Stromal cell of bone marrow (primary cell): Measurements from ENCODE around the gene JOSD2.

Source experiments
- DNase-seq: peaks from one replicate; pipeline ENCODE4 v3.0.0-alpha.2; 2012; ENCODE audit warnings: low read depth

JOSD2 gene, protein sequence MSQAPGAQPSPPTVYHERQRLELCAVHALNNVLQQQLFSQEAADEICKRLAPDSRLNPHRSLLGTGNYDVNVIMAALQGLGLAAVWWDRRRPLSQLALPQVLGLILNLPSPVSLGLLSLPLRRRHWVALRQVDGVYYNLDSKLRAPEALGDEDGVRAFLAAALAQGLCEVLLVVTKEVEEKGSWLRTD

DNA sequence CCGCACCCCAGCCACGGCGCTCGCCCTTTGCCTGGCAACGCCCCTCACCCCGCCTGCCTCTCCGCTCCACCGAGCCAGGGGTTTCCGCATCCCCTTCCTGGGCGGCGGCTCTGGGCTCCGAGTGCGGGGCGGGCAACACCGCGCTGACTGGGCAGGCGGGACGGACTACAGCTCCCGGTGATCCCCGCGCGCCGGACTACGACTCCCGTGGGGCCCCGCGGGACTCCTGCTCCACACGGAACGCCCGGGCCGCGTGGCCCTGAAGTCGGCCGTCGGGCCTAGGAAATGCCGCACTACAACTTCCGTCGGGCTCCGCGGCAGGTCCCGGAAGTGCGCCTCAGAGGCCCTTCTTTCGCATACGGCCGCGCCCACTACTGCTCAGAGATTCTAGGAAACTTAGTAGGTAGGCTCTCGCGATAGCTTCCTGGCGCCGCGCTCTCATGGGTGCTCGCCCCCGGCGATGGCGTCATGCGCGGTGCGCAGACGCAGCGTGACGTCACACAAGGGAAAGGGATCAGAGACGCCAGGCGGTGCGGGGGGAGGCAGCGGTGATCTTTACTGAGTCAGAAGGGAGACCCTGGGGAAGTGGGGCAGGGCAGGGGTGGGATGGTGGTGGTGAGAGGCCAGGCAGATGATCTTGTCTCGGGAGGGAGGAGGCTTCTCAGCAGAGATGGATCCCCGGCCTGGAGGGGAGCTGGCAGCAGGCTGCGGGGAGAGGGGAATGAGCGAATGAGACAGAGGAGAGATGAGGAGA is at the start of gene JOSD2:
JOSD2 (minus strand) TSS at position 123 of the 754 bp plus-strand sequence. CDS start 760 bp downstream, outside the sequence.
- peak; percentile 99 for DNase-seq

DNA sequence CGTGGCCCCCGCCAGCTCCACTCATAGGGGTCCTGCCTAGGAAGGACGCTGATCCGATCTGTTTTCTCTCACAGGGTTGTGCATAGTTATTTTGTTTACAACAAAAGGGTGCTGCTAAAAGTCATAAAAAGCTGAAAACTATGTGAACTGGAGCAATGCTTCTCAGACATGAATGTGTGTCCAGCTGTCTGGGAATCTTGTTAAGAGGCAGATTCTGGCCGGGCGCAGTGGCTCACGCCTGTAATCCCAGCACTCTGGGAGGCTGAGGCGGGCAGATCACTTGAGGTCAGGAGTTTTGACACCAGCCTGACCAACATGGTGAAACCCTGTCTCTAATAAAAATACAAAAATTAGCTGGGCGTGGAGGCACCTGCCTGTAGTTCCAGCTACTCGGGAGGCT is 48.6 kb upstream of the JOSD2 start:
- DNase-seq: no peak

DNA sequence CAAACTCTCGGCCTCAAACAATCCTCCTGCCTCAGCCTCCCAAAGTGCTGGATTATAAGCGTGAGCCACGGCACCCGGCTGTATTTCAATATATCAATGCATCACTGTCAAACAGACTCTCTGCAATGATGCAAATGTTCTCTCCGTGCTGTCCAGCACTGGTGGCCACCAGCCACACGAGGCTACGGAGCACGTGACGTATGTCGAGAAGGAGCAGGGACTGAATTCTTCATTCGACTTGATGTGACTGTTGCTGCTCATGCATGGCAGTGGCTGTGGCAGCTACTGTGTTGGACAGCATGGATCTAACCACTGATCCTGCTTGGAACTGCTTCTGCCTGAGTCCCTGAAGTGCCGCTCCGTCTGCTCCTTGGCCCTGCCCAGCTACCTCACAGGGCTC is 47.5 kb upstream of the JOSD2 start:
- DNase-seq: no peak

DNA sequence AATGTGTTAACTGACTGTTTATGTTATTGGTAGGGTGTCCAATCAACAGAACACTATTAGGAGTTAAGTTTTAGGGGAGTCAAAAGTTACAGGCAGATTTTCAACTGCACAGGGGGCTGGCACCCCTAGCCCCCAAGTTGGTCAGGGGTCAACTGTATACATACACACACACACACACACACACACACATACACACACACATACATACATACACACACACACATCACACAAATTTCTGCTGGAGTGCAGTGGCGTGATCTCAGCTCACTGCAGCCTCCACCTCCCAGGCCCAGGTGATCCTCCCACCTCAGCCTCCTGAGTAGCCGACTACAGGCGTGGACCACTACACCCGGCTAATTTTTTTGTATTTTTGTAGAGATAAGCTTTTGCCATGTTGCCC is 47.0 kb upstream of the JOSD2 start:
- no peak for DNase-seq

DNA sequence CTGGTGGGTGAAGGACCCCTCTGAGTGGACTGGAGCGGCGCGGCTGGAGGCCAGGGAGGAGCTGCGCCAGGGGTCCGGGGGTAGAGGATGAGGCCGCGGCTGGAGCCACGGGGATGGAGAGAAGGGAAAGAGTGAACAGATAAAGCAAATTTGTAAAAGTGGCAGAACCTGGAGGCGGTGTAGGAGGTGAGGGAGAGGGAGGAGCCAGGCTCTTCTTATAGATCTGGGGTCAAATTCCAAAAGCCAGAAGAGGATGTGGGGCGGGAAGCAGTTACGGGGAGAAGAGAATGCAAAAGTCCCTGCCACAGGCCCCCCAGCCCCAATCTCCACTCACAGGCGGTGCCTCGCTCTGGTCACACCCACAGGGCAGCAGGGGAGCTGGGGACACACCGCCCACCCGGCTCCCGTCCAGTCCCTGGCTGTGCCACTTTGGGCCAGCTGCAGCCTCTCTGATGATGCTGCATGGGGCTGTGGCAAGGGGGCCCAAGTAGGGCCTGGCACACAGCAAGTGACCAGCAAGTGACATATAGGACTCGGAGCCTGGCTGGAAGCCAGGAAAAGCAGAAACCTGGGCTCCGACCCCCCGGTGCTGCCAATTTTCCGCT is 46.1 kb upstream of the JOSD2 start:
- no peak for DNase-seq

DNA sequence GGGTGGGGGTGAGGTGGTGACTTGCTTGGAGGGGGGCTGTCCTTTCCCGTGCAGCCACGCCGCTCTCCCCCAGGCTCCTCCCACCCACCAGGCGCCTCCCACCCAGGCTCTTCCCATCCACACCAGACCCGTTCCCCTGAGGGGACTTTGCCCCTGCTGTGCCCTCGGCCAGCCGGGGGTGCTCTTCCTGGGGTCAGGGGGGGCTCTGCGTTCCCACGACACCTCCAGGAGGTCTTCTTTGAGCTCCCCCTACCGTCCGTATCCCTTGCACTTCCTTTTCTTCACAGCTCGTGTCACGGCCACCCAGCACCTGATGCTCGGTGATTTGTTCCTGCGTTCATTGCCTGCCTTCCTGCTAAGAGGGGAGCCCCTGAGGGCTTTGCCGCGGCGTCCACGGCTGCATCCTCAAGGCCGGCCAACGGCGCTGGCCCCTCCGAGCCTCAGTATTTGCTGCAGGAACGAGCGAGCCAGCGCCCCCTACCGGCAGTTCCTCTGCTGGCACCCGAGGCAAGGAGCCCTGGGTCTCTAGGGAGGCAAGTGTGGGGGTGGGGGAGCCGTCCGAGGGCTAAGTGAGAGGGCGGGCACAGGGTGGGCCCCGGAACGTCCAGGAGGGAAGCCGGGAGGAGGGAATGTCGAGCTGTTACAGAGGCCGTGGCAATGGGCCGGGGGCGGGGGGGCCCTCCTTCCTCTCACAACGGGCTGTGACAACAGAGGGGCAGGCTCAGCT is 45.5 kb upstream of the JOSD2 start:
- peak; percentile 12 for DNase-seq

DNA sequence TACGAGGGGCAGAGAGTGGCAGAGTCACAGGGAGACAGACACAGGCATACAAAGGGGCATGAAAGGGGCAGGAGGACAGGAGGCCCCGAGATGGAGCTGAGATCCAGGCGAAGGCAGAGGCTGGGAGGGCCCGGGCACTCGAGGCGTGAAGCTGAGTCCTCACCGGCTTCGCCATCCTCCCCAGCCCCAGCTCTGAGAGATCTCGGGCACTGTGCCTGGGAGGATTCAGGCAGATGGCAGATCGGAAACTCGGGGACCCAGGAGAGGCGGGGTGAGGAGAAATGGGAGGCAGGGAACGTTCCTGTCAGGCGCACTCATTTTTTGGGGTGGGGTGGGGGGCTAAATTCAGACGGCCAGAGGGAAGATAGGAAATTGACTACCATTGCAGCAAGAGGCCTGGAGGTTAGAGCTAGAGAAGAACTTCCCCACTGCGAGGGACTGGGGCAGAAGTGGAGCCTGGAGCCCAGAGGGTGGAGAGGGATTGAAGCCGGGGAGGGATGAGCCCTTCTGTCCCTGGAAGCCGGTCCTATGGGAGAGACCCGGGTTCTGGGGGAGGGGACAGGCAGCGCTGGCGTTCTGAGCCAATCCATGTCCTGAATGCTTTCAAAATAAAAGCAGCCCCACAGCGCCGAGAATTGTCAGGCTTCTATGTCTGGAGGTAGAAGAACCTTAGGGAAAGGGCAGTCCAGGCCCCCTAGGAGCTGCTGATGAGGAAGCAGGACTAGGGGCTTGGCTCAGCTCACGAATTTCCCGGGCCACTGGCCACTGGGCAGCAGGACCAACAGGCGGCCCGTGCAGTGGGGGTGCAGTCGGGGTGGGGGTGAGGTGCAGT is 44.7 kb upstream of the JOSD2 start:
- DNase-seq: no peak

DNA sequence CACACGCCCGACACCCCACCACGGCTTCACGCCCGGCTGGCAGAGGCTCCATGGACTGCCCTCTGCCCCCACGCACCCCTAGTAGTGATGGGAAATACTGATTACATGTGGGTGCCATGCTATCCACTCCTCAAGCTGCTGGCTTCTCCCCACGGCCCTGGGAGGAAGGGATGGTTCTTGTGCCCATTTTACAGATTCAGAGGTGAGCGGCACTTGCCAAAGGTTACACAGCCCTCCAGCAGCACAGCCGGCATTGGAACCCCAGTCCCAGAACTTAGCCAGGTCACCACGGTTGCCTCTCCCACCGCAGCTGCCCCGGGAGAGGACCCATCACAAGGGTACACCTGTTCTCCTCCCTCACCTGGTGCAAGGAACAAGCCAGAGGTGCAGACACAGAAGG is 44.0 kb upstream of the JOSD2 start:
- no peak for DNase-seq

DNA sequence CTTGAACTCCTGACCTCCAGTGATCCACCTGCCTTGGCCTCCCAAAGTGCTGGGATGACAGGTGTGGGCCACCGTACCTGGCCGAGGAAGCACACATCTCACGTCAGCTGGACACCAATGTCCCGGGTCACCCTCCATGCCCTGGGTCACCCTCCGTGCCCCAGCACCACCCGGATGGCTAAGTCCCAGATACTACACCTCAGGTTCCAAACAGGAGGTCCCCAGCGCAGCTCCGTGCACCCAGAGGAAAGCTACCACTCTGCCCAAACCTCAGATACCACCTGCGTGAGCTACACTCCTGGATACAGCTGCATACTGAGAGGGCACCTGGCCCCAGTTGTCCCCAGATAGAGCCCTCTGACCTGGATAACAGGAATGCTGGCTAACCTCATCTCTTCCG is 43.2 kb upstream of the JOSD2 start:
- no peak for DNase-seq

DNA sequence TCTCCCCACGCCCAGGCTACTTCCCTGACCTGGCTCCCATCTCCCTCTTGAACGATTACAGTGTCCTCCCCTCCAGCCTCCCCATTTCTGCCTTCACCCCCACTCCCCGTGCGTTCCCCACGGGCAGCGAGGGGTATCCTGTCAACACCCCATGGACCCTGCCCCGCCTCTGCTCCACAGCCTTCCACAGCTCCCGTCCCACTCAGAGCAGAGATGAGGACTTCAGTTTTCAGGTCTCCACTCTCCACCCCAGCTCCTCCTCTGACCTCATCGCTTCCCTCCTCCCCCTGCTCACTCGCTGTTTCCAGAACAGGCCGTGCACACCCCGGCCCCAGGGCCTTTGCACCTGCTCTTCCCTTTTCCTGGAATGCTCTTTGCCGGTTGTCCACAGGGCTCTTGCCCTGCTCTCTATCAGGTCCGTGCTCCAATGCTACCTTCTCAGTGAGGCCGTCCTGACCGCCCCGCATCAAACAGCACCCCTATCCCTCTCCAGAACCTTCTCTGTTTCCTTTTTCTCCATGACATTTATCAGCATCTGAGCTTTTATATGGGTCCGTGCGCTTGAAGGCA is 42.2 kb upstream of the JOSD2 start:
- DNase-seq: no peak

DNA sequence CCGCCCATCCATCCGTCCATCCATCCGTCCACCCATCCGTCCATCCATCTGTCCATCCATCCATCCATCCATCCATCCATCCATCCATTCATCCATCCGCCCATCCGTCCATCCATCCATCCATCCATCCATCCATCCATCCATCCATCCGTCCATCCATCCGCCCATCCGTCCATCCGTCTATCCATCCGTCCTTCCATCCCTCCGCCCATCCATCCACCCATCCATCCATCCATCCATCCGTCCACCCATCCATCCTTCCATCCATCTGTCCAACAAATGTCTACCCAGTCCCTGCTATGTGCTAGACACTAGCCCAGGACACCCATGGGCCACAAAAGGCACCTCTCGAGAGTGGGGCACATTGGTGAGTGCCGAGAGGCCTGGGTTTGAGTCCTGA is 41.5 kb upstream of the JOSD2 start:
- no peak for DNase-seq

DNA sequence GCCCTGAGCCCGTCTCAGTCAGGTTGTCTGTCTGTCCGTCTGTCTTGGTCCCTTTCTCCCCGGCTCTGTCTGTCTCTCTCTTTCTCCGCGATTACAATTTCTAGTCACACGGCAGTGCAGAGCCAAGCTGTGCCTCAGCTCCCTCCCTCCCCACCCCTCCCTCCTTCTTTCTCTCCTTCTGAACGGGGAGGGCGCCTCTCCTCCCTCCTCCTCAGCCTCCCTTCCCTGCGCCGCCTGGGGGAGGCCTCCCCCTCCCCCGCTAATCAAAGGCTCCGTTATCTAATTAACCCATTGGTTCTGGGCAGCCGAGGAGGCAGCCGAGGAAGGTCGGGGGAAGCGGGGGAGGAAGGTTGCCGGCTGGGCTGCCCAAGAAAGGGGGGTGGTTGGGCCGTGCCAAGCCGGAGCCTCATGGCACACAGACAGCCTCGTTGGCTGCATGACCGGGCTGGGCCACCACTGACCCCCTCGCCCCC is 40.8 kb upstream of the JOSD2 start:
- DNase-seq: no peak

DNA sequence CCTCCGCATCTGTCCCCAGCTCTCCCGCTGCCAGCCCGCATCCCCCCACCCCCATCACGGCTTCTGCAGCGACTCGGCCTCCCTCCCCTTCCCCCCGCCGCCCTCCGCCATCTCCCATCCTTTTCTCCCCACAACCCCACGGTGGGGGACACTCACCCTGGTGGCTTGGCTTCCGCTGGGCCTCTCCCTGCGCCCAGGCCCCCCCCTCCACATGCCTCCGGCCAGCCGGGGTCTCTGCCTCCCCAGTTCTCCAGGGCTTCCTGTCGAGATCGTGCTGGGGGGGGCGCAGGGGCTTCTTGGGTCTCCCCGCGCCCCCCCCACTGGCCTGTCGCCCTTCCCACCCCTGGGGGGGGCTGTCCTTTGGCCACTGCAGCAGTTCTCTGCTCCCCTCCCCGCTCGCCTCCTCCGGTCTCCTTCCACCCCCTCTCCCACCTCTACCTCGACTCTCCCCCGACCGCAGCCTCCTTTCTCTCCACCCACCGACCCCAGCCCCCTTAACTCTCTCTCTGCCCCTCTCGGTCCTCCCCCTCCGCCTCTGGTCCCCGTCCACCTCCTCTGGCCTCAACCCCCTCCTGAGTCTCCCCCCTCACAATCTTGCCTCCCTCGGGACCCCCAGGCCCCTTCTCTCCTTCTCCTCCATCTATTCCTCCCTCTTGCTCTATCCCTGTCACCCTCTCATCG is 40.2 kb upstream of the JOSD2 start:
- no peak for DNase-seq

DNA sequence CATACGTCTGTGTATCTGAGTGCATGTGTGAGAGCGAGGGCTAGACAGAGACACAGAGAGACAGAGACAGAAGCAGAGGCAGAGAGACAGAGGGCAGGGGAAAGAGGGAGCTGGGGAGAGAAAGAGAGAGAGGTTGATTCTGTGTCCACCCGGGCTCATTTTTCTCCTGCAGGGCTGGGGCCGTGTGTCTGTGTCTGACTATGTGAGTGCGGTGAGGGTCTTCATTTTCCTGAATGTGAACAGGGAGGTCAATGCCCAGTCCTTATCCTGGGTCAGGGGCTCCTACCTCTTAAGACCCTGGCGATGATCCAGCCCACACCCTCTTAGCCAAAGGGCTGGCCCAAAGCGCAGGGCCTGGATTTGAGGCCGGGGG is 39.6 kb upstream of the JOSD2 start:
- DNase-seq: no peak

DNA sequence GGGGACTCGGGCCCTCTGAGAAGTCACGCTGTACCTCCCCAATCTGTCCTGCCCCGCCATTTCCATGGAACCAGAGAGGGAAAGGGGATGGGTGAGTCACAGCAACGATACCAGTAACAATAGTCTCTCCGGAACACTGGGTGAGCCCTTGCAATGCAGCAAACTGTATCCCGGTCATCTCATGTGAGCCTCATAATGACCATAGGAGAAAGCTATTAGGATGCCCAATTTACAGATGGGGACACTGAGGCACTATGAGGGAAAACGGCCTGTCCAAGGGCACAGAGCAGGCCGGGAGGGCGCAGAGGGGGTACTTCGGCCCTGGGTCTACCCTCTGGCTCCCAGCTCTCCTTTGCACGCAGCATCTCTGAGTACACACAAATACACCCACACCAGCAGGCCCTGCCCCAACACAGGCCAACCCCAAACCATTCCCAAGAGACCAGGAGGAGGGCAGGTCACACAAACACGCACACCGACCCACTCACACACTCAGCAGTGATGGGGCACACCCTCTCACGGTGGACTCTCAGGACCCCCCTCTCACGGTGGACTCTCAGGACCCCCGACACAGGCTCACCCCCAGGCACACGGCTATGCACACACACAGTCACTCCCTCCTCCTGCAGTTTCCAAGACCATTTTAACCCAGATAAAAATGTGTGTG is 39.1 kb upstream of the JOSD2 start:
- DNase-seq: no peak

DNA sequence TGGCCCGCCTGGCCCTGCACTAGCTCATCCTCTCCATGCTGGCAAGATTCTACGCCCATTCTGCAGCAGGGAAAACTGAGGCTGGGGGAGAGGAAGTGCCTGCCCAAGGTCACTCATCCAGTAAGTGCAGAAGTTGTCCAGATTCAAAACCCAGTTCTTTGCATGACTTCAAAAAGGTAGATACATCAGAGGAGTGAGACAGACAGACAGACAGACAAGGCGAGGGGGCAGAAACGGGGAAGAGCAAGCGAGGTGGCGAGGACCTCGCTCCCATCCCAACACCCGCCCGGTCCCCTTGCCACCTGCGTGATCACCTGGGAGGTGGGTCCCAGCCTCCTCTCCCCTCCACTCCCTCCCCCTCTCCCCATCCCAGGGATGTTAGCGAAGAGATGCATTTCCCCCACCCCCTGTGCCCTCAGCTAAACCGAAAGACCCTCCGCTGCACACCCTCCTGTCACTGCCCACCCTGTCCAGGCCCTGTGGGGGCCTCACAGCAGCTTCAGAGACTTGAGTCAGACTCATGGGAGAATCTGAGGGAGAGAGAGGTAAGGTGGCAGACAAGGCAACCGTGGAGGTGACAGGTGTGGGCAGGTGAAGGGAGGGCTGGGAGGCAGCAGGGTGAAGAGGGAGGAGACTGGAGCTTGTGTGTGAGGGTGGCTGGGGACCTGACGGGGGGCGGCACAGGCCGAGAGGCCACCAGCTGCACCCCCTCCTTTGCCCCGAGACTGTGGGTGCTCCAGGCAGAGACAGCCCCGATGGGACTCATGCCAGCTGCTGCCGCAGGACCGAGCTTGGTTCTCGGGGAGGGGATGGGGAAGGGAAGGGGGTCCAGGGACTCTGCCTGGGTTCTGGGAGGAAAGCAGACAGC is 38.3 kb upstream of the JOSD2 start:
- DNase-seq: no peak

DNA sequence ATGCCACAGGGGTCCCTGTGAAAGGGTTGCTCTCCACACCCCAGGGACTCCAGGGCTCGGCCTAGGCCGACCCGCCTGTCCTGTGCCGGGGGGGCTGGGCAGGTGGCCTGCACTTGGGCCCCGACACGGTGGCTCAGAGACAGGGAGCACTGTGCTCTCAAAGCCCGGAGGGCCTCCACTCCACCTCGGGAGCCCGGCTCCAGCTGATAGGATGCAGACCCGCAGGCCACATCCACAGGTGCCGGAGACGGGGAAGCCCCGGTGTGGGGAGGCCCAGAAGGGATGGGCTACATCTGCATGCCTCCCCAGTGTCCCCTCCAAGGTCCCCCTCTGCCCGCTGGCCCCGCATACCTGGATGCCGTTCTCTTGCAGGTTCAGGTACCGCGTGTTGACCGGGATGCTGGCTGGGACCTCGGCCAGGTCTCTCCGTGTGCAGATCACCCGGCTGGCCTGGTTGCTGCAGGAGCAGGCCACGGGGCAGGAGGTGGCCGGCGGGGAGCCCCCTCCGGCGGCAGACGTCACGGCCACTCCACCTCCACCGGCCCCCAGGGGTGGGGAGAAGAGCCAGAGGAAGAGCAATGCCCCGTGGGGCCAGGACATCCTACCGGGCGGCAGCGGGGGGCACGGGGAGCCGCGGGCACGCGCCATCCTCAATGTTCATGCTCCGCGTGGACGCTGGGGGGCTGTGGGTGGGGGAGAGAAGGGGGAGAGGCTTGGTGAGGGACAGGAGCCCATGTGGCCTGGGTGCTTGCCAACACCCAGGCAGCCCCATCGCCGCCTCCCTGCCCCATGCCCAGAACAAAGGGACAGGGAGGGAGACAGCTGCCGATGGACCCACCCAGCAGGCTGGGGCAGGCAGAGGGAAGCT is 37.4 kb upstream of the JOSD2 start:
- DNase-seq: no peak
